Measurements from ENCODE around the gene COL19A1.
"Not testable (repeated sequence)": the region's sequence is repeated elsewhere in the genome, so short reads cannot be mapped to it uniquely, and the experiment has no call there.

COL19A1 gene

GRCh38 chr6:69901361-69901760, 35.0 kb downstream of the COL19A1 start:
- no peak for DNase-seq

DNA sequence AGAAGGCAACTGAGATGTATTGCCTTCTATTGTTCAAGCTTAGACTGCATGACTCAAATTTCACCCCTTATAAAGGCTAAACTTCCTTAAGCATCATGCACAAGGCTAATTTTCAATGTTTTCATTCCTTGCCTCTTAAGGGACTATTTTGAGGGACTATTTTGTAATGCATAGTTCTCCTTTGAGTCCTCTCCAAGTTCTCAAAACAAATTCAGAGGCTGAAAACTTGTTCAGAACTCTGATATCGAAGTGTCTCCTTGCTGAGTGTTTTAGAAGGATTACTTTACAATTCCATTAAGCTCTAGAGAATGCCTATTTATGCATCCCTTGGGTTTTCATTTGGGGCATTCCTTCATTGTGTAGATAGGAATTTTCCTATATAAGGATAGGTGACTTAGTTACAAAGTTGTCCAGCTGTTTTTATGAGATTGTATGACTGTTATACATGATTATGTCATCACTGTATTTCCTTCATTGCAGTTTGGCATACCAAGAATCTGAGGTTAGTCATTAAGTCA, 41.7 kb downstream of the COL19A1 start:
- no peak for DNase-seq

- no peak for DNase-seq
Measured at GRCh38 chr6:69913361-69913760, 47.0 kb downstream of the COL19A1 start.

DNA sequence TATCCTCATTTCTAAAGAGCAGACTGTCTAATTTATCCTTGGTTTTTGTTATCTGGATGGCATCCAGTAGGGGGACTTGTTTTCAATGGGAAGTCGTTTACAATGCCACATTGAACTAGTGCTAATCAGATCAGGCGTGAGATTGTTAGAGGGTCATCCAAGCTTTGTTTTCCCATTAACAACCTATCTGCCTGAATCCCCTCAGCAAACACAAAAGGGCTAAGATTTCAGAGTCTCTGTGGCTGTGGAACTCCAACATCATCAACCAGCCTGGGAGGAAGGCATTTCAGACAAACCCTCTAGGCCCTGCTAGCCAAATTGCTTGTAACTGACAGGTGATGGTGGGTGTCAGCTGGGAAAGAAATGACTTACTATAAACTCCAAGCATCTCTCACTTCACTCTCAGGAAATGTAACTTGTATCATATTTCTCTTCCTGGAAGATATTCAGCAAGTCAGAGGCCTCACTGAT, 47.7 kb downstream of the COL19A1 start:
- no peak for DNase-seq

- DNase-seq = no peak
Measured at GRCh38 chr6:69915346-69915745, 49.0 kb downstream of the COL19A1 start.

- no peak for DNase-seq
Measured at GRCh38 chr6:69917834-69918233, 51.5 kb downstream of the COL19A1 start.

GRCh38 chr6:69918813-69919475, 52.6 kb downstream of the COL19A1 start:
- DNase-seq = no peak

DNA sequence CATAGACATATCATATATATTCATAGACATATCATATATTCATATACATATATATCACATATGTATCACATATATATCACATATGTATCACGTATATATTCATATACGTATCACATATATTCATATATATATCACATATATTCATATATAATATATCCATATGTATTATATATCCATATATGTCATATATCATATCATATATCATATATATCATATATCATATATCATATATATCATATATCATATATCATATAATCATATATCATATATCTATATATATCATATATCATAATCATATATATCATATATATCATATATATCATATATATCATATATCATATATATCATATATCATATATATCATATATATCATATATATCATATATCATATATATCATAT, 54.7 kb downstream of the COL19A1 start:
- not testable (repeated sequence) for DNase-seq

DNA sequence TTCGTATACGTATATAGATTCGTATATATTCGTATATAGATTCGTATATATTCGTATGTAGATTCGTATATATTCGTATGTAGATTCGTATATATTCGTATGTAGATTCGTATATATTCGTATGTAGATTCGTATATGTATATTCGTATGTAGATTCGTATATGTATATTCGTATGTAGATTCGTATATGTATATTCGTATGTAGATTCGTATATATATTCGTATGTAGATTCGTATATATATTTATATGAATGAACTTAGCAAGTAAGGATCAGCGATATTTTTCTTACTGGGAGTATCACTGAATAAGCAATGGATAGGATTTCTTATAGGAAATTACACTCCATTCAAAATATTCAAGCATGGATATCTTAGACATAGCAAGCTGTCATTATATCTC, 55.3 kb downstream of the COL19A1 start:
- not testable (repeated sequence) for DNase-seq

DNA sequence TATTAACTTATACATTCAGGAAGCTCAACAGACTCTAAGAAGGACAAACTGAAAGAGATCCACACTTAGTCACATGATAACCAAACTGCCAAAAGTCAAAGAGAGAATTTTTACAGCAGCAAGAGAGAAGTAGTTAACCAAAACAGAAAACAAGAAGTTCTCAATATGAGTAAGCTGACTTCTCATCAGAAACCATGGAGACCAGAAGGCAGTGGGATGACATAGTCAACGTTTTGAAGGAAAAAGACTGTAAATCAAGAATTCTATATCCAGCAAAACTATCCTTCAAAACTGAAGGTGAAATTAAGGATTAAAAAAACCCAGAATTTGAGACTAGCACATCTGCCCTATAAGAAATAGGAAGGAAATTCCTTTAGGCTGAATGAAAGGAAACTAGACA, 60.4 kb downstream of the COL19A1 start:
- no peak for DNase-seq

DNA sequence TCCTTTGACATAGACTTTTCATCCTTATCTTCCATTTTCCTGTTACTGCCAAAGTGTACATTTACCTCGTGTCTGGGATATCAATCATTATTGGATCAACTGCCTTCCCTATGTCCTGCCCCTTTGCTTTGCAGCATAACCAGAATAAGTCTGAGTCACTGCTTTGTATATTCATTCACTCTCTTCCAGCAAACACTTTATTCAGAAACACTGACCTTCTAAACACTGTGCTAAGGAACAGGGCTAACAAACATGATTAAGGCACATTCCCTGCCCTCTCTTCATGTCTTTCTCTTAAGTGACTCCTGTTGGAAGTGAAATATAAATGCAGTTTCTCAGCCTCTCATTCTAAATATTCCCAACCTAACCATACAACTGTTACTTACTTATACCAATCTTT, 66.9 kb downstream of the COL19A1 start:
- no peak for DNase-seq

- DNase-seq = no peak
Measured at GRCh38 chr6:69935079-69935478, 68.7 kb downstream of the COL19A1 start.

GRCh38 chr6:69936674-69937363, 70.5 kb downstream of the COL19A1 start:
- no peak for DNase-seq

- no peak for DNase-seq
Measured at GRCh38 chr6:69937402-69938136, 71.2 kb downstream of the COL19A1 start.

DNA sequence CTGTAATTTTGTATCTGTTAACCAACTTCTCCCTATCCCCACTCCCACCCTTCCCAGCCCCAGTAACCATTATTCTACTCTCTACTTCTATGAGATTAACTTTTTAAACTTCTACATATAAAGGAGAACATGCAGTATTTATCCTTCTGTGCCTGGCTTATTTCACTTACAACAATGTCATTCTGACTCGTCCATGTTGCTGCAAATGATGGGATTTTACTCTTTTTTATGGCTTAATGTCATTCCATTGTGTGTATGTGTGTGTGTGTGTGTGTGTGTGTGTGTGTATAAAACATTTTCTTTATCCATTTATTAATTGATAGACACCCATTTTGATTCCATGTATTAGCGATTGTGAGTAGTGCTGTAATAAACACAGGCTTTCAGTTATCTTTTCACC, 76.1 kb downstream of the COL19A1 start:
- no peak for DNase-seq

DNA sequence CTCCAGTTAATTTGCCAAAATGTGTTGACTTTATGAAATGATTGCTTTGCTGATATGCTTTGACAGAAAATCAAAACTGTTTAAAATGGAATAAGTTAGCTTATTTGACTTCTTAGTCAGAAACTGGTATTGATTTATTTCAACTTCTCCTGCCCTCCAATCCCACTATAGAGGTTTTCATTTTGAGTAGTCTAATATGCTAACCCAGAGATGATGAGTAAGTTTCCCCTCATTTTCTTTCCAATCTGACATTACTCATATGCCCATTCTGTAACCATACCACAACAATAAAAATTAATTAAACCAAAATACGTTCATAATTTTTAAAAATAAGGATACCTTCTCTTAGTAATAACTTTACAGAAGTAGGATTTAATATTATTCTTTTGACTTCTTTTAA, 78.8 kb downstream of the COL19A1 start:
- DNase-seq = no peak

GRCh38 chr6:69948479-69949114, 82.2 kb downstream of the COL19A1 start:
- no peak for DNase-seq

DNA sequence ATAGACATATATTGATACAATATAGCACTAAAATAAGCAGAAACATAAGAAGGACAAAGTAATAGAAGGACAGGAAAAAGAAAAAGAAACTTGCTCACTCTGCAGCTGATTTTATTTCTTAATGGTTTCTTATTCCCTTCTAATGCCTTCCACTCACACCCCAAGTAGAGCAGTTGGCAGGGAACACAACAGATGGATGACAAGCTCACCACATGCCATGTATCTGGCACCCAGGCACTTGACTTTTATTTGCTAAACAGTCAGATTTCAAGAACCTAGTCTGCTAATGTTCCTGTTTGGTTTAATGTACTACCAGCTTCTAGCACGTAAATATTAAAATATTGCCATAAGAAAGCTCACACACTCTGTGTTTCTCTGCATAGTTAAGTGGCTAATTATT, 87.1 kb downstream of the COL19A1 start:
- DNase-seq = no peak

GRCh38 chr6:69954733-69955132, 88.4 kb downstream of the COL19A1 start:
- no peak for DNase-seq

DNA sequence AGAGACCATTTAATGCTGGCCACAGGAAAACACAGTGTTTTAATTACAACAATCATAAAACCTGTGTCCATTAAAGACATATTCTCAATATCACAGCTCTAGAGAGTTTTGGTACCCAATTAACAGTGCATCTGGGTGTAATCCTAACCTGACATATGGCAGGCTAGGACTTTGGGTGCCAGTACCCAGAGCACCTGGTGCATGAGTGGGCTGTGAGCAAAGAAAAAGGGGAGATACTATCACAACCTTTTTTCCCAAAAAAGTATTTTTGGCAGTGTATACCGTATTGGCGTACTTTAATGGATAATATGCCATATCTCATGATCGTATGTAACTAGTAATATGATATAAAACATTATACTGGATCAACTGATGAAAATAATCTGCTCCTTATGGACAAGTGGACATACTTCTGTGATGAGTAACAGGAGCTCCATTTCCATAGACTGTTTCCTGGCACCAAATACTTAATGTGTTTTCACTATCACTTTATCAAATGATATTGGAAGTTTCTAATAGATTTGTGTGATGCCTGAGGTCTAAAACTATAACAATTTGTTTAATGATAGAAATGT, 91.7 kb downstream of the COL19A1 start:
- no peak for DNase-seq

DNA sequence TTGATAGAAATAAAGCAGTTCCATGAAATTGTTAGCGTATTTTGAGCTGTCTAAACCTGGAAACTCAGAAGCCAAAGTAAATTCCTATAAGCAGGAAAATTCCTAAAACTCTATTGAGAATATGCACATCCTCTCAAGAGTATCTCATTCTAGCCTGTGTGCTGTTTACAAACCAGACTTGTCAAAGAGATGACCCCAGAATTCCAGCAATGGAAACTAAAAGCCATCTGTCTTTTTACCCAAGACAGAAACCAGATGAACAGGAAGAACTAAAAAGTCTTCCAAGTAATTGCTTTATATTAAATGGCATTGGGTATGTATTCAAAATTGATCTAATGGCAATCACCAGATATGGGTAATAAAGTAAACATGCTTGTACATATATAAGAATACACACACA, 92.6 kb downstream of the COL19A1 start:
- DNase-seq = no peak

- DNase-seq = not testable (repeated sequence)
Measured at GRCh38 chr6:69965974-69966373, 99.6 kb downstream of the COL19A1 start.

GRCh38 chr6:69973138-69973537, 106.8 kb downstream of the COL19A1 start:
- DNase-seq = no peak

Measured in activated CD4-positive, alpha-beta T cell treated with anti-CD3 and anti-CD28 coated beads for 1 hour (primary cell).